ENCODE data around the gene IGLL5.

GRCh38 chr22:22925146-22925804 is 37.7 kb downstream of the IGLL5 start:
- no peak for TF ChIP-seq CTCF (IDR thresholded peaks at IDR 0.05; ENCODE audit: low read depth, low read length)
- TF ChIP-seq POLR2A (IDR thresholded peaks at IDR 0.05; ENCODE audit: extremely low read depth, insufficient read length) = no peak
- no peak for TF ChIP-seq MYC (IDR thresholded peaks at IDR 0.05; ENCODE audit: low read depth, low read length)
